Measurements from ENCODE around the gene DELE1. TPM values are rescaled to one million over a fixed set of nuclear protein-coding genes. Genes with fewer than 3 reads are reported as not detected.

DELE1 gene
- total RNA-seq, 2 experiments from 2014 or later, result 50.1 to 57.4 TPM

DNA sequence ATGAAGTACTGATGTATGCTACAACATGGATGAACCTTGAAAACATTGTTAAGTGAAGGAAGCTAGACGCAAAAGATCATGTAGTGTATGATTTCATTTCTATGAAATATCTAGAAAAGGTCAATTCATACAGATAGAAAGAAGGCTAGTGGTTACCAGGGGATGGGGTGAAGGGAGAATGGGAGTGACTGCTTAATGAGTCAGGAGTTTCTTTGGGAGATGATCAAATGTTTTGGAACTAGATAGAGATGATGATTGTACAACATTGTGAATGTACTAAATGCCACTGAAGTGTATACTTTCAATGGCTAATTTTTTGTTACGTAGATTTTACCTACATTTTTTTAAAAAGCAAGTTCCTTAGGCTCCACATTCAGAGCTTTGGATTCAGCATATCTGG, 14.9 kb upstream of the DELE1 start:
- H3K4me3 Mint-ChIP-seq, result no peak overlapping the region
- H3K36me3 Mint-ChIP-seq (ENCODE audit: low read depth), result no peaks in the 10 kb centered on the region
- H3K27me3 Mint-ChIP-seq, result peaks cover 18% of the 10 kb centered on the region
- intact Hi-C loops (cut with micrococcal nuclease), result no loop called here
- no peak overlapping the region for H3K27ac Mint-ChIP-seq
- ATAC-seq (no peak), DNase-seq (no peak)
- POLR2A ChIA-PET, result no interaction called here
- CTCF ChIA-PET, result interaction anchor here (0.8 to 1.5 kb wide), 5 partner anchors 19 to 85 kb away, joined by 3 to 4 read pairs (median 3); partner anchors contain the start of gene RNF14
- H3K9me3 Mint-ChIP-seq, result no peaks in the 10 kb centered on the region
- H3K4me1 Mint-ChIP-seq (ENCODE audit: low read depth), result peaks cover 7% of the 10 kb centered on the region
- TF ChIP-seq, protein P1, sequence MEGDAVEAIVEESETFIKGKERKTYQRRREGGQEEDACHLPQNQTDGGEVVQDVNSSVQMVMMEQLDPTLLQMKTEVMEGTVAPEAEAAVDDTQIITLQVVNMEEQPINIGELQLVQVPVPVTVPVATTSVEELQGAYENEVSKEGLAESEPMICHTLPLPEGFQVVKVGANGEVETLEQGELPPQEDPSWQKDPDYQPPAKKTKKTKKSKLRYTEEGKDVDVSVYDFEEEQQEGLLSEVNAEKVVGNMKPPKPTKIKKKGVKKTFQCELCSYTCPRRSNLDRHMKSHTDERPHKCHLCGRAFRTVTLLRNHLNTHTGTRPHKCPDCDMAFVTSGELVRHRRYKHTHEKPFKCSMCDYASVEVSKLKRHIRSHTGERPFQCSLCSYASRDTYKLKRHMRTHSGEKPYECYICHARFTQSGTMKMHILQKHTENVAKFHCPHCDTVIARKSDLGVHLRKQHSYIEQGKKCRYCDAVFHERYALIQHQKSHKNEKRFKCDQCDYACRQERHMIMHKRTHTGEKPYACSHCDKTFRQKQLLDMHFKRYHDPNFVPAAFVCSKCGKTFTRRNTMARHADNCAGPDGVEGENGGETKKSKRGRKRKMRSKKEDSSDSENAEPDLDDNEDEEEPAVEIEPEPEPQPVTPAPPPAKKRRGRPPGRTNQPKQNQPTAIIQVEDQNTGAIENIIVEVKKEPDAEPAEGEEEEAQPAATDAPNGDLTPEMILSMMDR (IDR thresholded peaks at IDR 0.05), result no peak

DNA sequence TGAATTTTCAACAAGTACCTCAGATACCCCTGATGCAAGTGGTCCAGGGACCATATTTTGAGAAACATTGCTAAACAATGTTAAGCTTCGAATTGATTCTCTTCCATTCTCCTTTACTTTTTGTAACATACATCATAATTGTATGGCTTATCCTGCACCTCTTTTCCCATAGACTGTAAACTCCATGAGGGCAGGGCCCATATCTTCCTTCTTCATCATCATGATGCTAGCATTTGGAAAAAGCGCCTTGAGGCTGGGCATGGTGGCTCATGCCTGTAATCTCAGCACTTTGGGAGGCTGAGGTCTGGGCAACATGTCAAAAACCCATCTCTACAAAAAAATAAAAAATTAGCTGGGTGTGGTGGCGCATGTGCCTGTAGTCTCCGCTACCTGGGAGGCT, 14.5 kb upstream of the DELE1 start:
- TF ChIP-seq, protein P1 (IDR thresholded peaks at IDR 0.05), result no peak
- Mint-ChIP-seq H3K4me3 (no peak overlapping the region), H3K27ac (no peak overlapping the region), H3K27me3 (peaks cover 20% of the 10 kb centered on the region), H3K4me1 (ENCODE audit: low read depth) (peaks cover 9% of the 10 kb centered on the region), H3K9me3 (no peaks in the 10 kb centered on the region), H3K36me3 (ENCODE audit: low read depth) (no peaks in the 10 kb centered on the region)
- ChIA-PET CTCF (interaction anchor here (0.8 to 1.5 kb wide), 6 partner anchors 20 to 345 kb away, joined by 3 to 4 read pairs (median 3); partner anchors contain the start of gene RNF14), POLR2A (no interaction called here)
- no peak for DNase-seq
- no peak for ATAC-seq
- intact Hi-C loops (cut with micrococcal nuclease), result no loop called here

DNA sequence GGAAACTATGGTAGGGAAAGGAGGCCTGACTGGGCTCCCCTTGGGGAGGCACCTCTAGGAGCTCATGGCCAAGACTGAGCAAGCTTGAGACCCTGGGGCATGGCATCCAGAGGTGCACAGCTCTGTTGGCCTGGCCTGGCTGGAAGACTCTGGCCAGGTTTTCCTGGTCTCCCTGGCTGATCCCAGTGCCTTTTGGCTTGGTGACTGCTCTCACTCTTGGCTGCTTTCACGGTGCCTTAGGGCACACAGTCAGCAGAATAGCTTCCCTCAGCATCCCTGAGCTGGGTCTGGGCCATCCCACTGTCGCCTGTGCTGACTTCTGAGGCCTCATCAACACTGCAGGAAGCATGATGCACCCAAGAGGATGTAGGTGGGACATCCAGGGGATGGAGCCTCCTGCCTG, 13.4 kb upstream of the DELE1 start:
- ATAC-seq, result no peak
- CTCF ChIA-PET, result interaction anchor here (0.9 to 1.5 kb wide), 2 partner anchors 30 to 346 kb away, joined by 3 to 4 read pairs; no protein-coding TSS in a partner anchor

DNA sequence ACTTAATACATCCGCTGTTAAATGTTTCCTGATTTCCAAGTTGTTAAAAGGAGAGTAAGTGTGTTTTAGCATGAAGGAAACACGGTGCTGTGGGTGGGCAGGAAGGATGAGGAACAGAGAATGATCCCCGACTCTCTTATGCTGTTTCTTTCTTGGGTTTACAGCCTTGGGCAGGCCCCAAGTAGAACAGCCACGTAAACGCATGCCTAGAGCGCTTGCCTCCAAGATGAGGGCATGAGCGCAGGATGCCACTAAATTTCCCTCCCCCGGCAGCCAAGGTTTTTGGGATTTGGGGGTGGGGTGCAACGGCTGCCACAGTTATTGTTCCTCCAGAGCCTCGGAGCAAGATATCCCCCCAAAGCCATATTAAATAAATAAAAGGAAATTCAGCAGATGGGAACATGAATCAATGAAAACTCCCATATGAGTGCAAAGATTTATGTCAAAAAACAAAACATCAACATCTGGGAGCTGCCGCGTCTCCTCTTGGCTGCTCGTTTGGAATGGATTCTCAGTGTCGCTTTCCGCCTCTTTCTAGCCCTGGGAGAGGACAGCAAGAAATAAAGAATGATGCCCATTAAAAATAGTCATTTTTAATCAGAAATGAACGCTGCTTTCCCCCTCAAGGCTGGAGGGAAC, 10.0 kb upstream of the DELE1 start:
- no peaks in the 10 kb centered on the region for H3K36me3 Mint-ChIP-seq (ENCODE audit: low read depth)
- CTCF ChIA-PET, result interaction anchor here (0.6 to 5.2 kb wide), 6 partner anchors 33 to 222 kb away, joined by 3 to 44 read pairs (median 6); partner anchors contain the start of gene PCDH1
- TF ChIP-seq, protein P1 (IDR thresholded peaks at IDR 0.05), result peak; percentile 29
- no peak overlapping the region for H3K27ac Mint-ChIP-seq
- peaks cover 12% of the 10 kb centered on the region for H3K4me1 Mint-ChIP-seq (ENCODE audit: low read depth)
- no peak for ATAC-seq
- DNase-seq, result no peak
- H3K9me3 Mint-ChIP-seq, result no peaks in the 10 kb centered on the region
- peak overlapping the region; percentile 29 for H3K4me3 Mint-ChIP-seq
- POLR2A ChIA-PET, result interaction anchor here (1.0 to 1.2 kb wide), 3 partner anchors 9 to 55 kb away, joined by 3 read pairs; partner anchors contain the start of gene RNF14
- intact Hi-C loops (cut with micrococcal nuclease), result no loop called here
- H3K27me3 Mint-ChIP-seq, result peaks cover 22% of the 10 kb centered on the region

More for the DNA sequence above, 13.4 kb upstream of the DELE1 start:
- no peak for DNase-seq
- Mint-ChIP-seq H3K27ac (no peak overlapping the region), H3K36me3 (ENCODE audit: low read depth) (no peaks in the 10 kb centered on the region), H3K9me3 (no peaks in the 10 kb centered on the region), H3K27me3 (peaks cover 23% of the 10 kb centered on the region), H3K4me1 (ENCODE audit: low read depth) (peaks cover 13% of the 10 kb centered on the region), H3K4me3 (no peak overlapping the region)
- POLR2A ChIA-PET, result no interaction called here
- intact Hi-C loops (cut with micrococcal nuclease), result no loop called here
- TF ChIP-seq, protein P1 (IDR thresholded peaks at IDR 0.05), result no peak

DNA sequence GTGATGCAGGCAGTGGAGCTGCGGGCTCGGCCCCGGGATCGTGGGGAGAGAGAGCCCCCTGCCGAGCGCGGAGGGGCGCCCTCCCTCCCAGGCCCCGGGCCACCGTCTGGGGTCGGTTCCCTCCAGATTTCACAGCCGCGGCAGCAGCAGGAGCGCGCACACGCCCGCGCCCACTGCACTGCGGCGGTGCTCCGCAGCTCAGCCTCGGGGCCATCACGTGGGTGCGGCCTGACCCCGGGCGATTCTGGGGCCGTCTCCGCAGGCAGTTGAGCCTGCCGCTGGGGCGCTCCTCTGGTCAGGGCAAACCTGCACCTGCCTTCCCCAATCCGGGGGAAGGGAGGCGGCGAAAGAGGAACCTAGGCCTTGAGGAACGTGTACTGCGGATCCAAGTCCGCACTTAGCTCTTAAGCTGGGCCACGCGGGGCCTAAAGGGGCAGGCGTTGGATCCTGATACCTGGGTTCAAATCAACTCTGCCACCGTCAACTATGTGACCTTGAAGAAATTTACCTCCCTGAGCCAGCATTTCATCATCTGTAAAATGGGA, 9.4 kb upstream of the DELE1 start:
- DNase-seq, result peak; percentile 36
- Mint-ChIP-seq H3K27ac (no peak overlapping the region), H3K27me3 (peaks cover 21% of the 10 kb centered on the region), H3K36me3 (ENCODE audit: low read depth) (no peaks in the 10 kb centered on the region), H3K9me3 (no peaks in the 10 kb centered on the region), H3K4me3 (peak overlapping the region; percentile 29), H3K4me1 (ENCODE audit: low read depth) (peaks cover 11% of the 10 kb centered on the region)
- POLR2A ChIA-PET, result interaction anchor here (0.9 to 1.4 kb wide), 6 partner anchors 9 to 103 kb away, joined by 3 to 11 read pairs (median 3); partner anchors contain the start of genes DELE1 and RNF14
- CTCF ChIA-PET, result interaction anchor here (0.6 to 5.2 kb wide), 7 partner anchors 33 to 245 kb away, joined by 3 to 44 read pairs (median 3); partner anchors contain the start of gene PCDH1
- intact Hi-C loops (cut with micrococcal nuclease), result no loop called here
- TF ChIP-seq, protein P1 (IDR thresholded peaks at IDR 0.05), result peak; percentile 1
- peak; percentile 81 for ATAC-seq
